VCaP (cell line): ENCODE results near the gene ZNF19.

Source experiments
- H3K27ac ChIP-seq: fragments of 450-650 bp; 2 replicates; pipeline ENCODE4 v1.5.1; 2017
- CTCF ChIP-seq: fragments of 450-650 bp; conservative IDR thresholded peaks from 2 replicates; pipeline ENCODE4 v1.5.1; 2017; ENCODE audit warnings: mild to moderate bottlenecking, moderate library complexity

The ZNF19 gene

DNA sequence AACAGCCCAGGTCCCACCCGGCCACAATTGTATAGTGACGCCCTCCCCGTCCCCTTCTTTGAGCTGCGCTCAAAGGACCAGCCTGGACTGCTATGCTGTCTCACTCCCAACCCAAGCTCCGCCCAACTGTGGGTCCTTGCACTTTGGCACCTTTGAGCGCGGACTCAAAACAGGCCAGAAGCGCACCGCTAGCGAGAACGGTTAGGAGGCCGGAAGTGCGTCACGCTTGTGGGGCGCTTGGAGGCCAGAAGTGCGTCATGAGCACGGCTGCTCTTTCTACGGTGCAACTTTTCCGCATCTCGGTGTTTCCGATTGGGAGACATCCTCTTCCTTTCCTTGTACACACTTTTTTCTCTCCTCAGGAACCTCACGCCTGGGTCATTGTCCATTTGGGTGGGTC lies at the start of gene ZNF19:
Gene ZNF19 (minus strand): TSS at position 203 of the 400 bp plus-strand sequence. CDS start 7,210 bp downstream, outside the sequence.
- no peak for TF ChIP-seq CTCF
- H3K27ac ChIP-seq: no peak within 1 kb of the TSS

DNA sequence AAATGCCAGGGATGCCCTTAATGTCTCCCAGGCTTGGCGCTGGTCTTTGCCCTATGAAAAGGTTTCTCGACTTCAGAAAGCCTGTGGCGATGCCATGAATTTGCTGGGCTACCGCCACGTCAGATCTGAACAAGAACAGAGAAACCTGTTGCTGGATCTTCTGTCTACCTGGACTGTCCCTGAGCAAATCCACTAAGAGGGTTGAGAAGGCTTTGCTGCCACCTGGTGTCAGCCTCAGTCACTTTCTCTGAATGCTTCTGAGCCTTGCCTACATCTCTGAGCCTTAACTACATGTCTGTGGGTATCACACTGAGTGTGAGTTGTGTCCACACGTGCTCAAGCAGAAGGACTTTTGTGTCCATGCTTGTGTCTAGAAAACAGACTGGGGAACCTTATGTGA lies 48.5 kb upstream of the ZNF19 start:
- TF ChIP-seq CTCF: peak; percentile 72
- H3K27ac ChIP-seq: no peak overlapping the region

DNA sequence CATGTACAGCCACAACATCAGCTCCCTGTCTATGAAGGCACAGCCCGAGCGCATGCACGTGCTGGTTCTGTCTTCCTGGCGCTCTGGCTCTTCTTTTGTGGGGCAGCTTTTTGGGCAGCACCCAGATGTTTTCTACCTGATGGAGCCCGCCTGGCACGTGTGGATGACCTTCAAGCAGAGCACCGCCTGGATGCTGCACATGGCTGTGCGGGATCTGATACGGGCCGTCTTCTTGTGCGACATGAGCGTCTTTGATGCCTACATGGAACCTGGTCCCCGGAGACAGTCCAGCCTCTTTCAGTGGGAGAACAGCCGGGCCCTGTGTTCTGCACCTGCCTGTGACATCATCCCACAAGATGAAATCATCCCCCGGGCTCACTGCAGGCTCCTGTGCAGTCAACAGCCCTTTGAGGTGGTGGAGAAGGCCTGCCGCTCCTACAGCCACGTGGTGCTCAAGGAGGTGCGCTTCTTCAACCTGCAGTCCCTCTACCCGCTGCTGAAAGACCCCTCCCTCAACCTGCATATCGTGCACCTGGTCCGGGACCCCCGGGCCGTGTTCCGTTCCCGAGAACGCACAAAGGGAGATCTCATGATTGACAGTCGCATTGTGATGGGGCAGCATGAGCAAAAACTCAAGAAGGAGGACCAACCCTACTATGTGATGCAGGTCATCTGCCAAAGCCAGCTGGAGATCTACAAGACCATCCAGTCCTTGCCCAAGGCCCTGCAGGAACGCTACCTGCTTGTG lies 47.8 kb upstream of the ZNF19 start:
- no peak overlapping the region for H3K27ac ChIP-seq
- no peak for TF ChIP-seq CTCF

GRCh38 chr16:71532366-71532765 lies 43.2 kb upstream of the ZNF19 start:
- no peak overlapping the region for H3K27ac ChIP-seq
- TF ChIP-seq CTCF: no peak

- no peak overlapping the region for H3K27ac ChIP-seq
- TF ChIP-seq CTCF: no peak
These were observed 39.7 kb upstream of the ZNF19 start for GRCh38 chr16:71528863-71529262.

DNA sequence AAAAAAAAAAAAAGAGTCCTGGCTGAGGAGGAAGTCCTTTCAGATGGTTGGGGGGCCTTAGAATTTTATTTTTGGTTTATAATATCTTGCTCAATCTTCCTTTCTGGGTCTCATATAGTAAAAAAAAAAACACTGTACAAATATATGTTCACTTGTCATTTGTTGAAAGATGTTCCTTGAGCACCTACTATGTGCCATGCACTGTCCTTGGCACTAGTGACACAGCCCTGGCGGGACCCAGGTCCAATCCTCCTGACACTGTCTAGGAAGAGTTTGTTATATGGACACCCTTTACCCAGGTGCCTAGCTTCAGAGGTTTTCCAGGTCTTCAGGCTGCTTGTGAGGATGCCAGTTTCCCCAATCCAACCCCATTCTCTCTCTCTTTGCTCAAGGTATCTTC lies 39.1 kb upstream of the ZNF19 start:
- no peak overlapping the region for H3K27ac ChIP-seq
- TF ChIP-seq CTCF: no peak

DNA sequence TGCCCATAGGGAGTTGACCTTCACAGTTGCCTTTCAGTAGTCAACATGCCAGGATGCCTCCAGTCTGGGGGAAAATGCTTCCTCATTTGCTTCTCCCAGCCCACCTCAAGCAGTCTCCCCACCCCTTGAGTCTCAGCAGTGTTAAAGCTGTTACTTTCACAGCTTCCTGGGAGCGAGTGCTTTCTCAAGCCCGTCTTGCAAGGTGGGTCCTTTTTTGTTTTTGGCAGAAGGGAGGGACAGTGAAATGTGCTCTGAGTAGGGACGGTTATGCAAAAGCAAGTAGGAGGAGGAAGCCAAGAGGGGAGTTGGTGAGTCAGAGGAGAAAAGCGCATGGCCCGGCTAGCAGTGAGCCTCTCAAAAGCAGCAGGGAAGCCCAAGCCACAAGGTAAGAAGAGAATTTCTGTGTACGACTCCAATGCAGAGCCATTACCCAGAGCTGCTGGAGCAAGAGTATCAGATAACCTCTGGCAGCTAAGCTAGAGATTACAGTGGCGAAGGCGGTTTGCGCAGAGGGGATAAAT lies 37.0 kb upstream of the ZNF19 start, which contains the start of gene CHST4:
Gene CHST4 (plus strand): TSS at position 316 of the 521 bp plus-strand sequence. CDS start 10,252 bp downstream, outside the sequence.
- TF ChIP-seq CTCF: no peak
- H3K27ac ChIP-seq: no peak within 1 kb of the TSS
